OCI-LY1 (cell line): Measurements from ENCODE around the gene NIPAL3.

Source experiments
- H2AFZ ChIP-seq: fragments of 200-600 bp; sonication (generic), shearing (Covaris generic); 2 replicates; pipeline ENCODE4 v1.6.0; 2014; ENCODE audit warnings: antibody characterized with exemption, mild to moderate bottlenecking, low read length
- H3F3A ChIP-seq: fragments of 200-600 bp; sonication (generic), shearing (Covaris generic); 2 replicates; pipeline ENCODE4 v1.6.0; 2014; ENCODE audit warnings: mild to moderate bottlenecking, antibody characterized with exemption, low read length, moderate library complexity; ENCODE audit not compliant: insufficient read depth
- H3K27ac ChIP-seq: fragments of 200-600 bp; sonication (generic); 2 replicates; pipeline ENCODE4 v1.5.1; 2014; ENCODE audit warnings: low read length, mixed run types, mild to moderate bottlenecking, low read depth; ENCODE audit not compliant: poor library complexity, severe bottlenecking
- H3K27me3 ChIP-seq: fragments of 200-600 bp; sonication (generic); 2 replicates; pipeline ENCODE4 v1.6.0; 2014; ENCODE audit warnings: antibody characterized with exemption, mild to moderate bottlenecking, low read length, moderate library complexity; ENCODE audit not compliant: insufficient read depth
- H3K36me3 ChIP-seq: fragments of 200-600 bp; sonication (generic); 2 replicates; pipeline ENCODE4 v1.6.1; 2014; ENCODE audit warnings: mild to moderate bottlenecking, antibody characterized with exemption, low read length, moderate library complexity, mixed read lengths; ENCODE audit not compliant: insufficient read depth
- H3K4me1 ChIP-seq: fragments of 200-600 bp; sonication (generic); 2 replicates; pipeline ENCODE4 v1.5.1; 2014; ENCODE audit warnings: mild to moderate bottlenecking, low read length, moderate library complexity; ENCODE audit not compliant: insufficient read depth, severe bottlenecking
- H3K4me2 ChIP-seq: fragments of 200-600 bp; sonication (generic), shearing (Covaris generic); 2 replicates; pipeline ENCODE4 v1.6.1; 2014; ENCODE audit warnings: low read length
- H3K4me3 ChIP-seq: fragments of 200-600 bp; sonication (generic); 2 replicates; pipeline ENCODE4 v1.5.1; 2014; ENCODE audit warnings: low read length, low read depth, mild to moderate bottlenecking, mixed read lengths; ENCODE audit not compliant: poor library complexity, severe bottlenecking
- H3K79me2 ChIP-seq: fragments of 200-600 bp; shearing (Covaris generic); 2 replicates; pipeline ENCODE4 v1.6.1; 2016; ENCODE audit warnings: mixed run types, low read length, mixed read lengths; ENCODE audit not compliant: insufficient read depth
- H3K9ac ChIP-seq: fragments of 200-600 bp; sonication (generic), shearing (Covaris generic); 2 replicates; pipeline ENCODE4 v1.6.1; 2014; ENCODE audit warnings: mild to moderate bottlenecking, low read length, mixed read lengths
- H3K9me2 ChIP-seq: fragments of 200-600 bp; sonication (generic), shearing (Covaris generic); 2 replicates; pipeline ENCODE4 v1.6.1; 2014; ENCODE audit warnings: low read depth, mild to moderate bottlenecking, low read length, mixed read lengths
- H3K9me3 ChIP-seq: fragments of 200-600 bp; shearing (Covaris generic); 2 replicates; pipeline ENCODE4 v1.6.1; 2014; ENCODE audit warnings: low read length, mixed read lengths
- H4K20me1 ChIP-seq: fragments of 200-600 bp; sonication (generic), shearing (Covaris generic); 2 replicates; pipeline ENCODE4 v1.6.0; 2016; ENCODE audit warnings: mild to moderate bottlenecking, low read length; ENCODE audit not compliant: insufficient read depth
- CTCF ChIP-seq: fragments of 200-600 bp; sonication (generic), shearing (Covaris generic); IDR thresholded peaks from 2 replicates; pipeline ENCODE4 v1.5.1; 2017; ENCODE audit warnings: mild to moderate bottlenecking, antibody characterized with exemption, low read length, moderate library complexity, mixed read lengths
- EZH2 ChIP-seq: fragments of 200-600 bp; sonication (generic), shearing (Covaris generic); IDR thresholded peaks from 2 replicates; pipeline ENCODE4 v1.8.0; 2017; ENCODE audit warnings: borderline replicate concordance, mixed run types, mild to moderate bottlenecking, antibody characterized with exemption, low read length, moderate library complexity, mixed read lengths

Gene NIPAL3

GRCh38 chr1:24386931-24387330 lies 28.7 kb upstream of the NIPAL3 start:
- H3F3A ChIP-seq: no peaks in the 10 kb centered on the region
- H3K9me2 ChIP-seq: no peaks in the 10 kb centered on the region
- no peaks in the 10 kb centered on the region for H3K9me3 ChIP-seq
- H2AFZ ChIP-seq: no peak overlapping the region
- TF ChIP-seq CTCF (no peak), EZH2 (no peak)
- H3K27ac ChIP-seq: no peak overlapping the region
- H3K4me1 ChIP-seq: peaks cover 38% of the 10 kb centered on the region
- no peak overlapping the region for H3K9ac ChIP-seq
- H3K36me3 ChIP-seq: no peaks in the 10 kb centered on the region; the same call in 1 of the 2 replicates
- no peaks in the 10 kb centered on the region for H4K20me1 ChIP-seq
- peak overlapping the region; percentile 15; the same call in 1 of the 2 replicates for H3K4me2 ChIP-seq
- no peaks in the 10 kb centered on the region for H3K27me3 ChIP-seq
- H3K4me3 ChIP-seq: no peak overlapping the region
- no peaks in the 10 kb centered on the region for H3K79me2 ChIP-seq

GRCh38 chr1:24387636-24388175 lies 27.9 kb upstream of the NIPAL3 start:
- no peak overlapping the region for H2AFZ ChIP-seq
- H3K36me3 ChIP-seq: no peaks in the 10 kb centered on the region; the same call in 1 of the 2 replicates
- H3K27ac ChIP-seq: no peak overlapping the region
- no peak for TF ChIP-seq EZH2
- H3K4me3 ChIP-seq: no peak overlapping the region
- no peaks in the 10 kb centered on the region for H3K27me3 ChIP-seq
- H3K9me3 ChIP-seq: no peaks in the 10 kb centered on the region
- no peaks in the 10 kb centered on the region for H3K9me2 ChIP-seq
- no peak overlapping the region for H3K9ac ChIP-seq
- H3K4me1 ChIP-seq: peaks cover 46% of the 10 kb centered on the region
- no peaks in the 10 kb centered on the region for H3K79me2 ChIP-seq
- no peak overlapping the region for H3K4me2 ChIP-seq
- no peaks in the 10 kb centered on the region for H4K20me1 ChIP-seq
- H3F3A ChIP-seq: no peaks in the 10 kb centered on the region

GRCh38 chr1:24388331-24388885 lies 27.2 kb upstream of the NIPAL3 start:
- Histone ChIP-seq H3K27me3 (no peaks in the 10 kb centered on the region), H3K9me3 (no peaks in the 10 kb centered on the region), H3K9ac (no peak overlapping the region), H3K4me3 (no peak overlapping the region), H3K27ac (no peak overlapping the region), H3K4me2 (no peak overlapping the region), H3F3A (no peaks in the 10 kb centered on the region), H3K4me1 (peaks cover 53% of the 10 kb centered on the region), H2AFZ (no peak overlapping the region), H3K36me3 (no peaks in the 10 kb centered on the region; the same call in 1 of the 2 replicates), H3K79me2 (no peaks in the 10 kb centered on the region), H3K9me2 (no peaks in the 10 kb centered on the region), H4K20me1 (no peaks in the 10 kb centered on the region)
- TF ChIP-seq CTCF (no peak), EZH2 (no peak)

GRCh38 chr1:24389231-24389678 lies 26.3 kb upstream of the NIPAL3 start:
- H3K36me3 ChIP-seq: no peaks in the 10 kb centered on the region; the same call in 1 of the 2 replicates
- no peaks in the 10 kb centered on the region for H3K9me2 ChIP-seq
- H2AFZ ChIP-seq: no peak overlapping the region
- H4K20me1 ChIP-seq: no peaks in the 10 kb centered on the region
- no peak overlapping the region for H3K9ac ChIP-seq
- peaks cover 60% of the 10 kb centered on the region for H3K4me1 ChIP-seq
- H3K9me3 ChIP-seq: no peaks in the 10 kb centered on the region
- H3K27me3 ChIP-seq: no peaks in the 10 kb centered on the region
- H3K4me2 ChIP-seq: no peak overlapping the region
- no peaks in the 10 kb centered on the region for H3K79me2 ChIP-seq
- no peak overlapping the region for H3K4me3 ChIP-seq
- H3K27ac ChIP-seq: no peak overlapping the region
- H3F3A ChIP-seq: no peaks in the 10 kb centered on the region
- TF ChIP-seq EZH2 (no peak), CTCF (no peak)
